HTERT RPE-1 (cell line): ENCODE results near the gene NXT2.
"Not testable (repeated sequence)": the region's sequence is repeated elsewhere in the genome, so short reads cannot be mapped to it uniquely, and the experiment has no call there.

Experiments used
- in situ Hi-C: fragments of 300-500 bp; cut with MboI; formaldehyde crosslinking; loops from 4 replicates; pipeline ENCODE4 v1.14.3; 2020; ENCODE audit warnings: low sequenced_read_pairs

NXT2 gene

GRCh38 chrX:109536439-109537323 lies at the start of gene NXT2:
Gene NXT2, plus strand, starts transcription at chrX:109536844. Its CDS starts 163 bp downstream, at chrX:109537007.
- in situ Hi-C loops: no loop called here

- in situ Hi-C loops: no loop called here
These were observed 49.0 kb upstream of the NXT2 start for GRCh38 chrX:109487640-109488039.

GRCh38 chrX:109489174-109489573 lies 47.5 kb upstream of the NXT2 start:
- in situ Hi-C loops: no loop called here

DNA sequence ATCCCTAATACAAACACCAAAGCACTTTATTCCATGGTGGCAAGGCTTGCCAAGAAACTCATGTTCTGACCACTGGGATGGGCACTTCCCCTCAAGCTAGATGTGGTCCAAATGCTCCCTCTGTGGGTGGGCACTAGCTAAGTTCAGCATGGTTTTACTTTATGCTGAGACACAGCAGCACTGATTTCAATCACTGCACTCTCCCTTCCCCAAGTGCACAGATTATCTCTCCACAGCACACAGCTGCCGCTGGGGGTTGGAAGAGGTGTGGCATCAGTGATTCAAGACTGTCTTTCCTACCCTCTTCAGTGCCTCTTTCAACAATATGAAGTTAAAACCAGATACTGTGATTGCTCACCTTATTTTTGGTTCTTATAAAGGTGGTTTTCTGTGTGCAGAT lies 38.2 kb upstream of the NXT2 start:
- in situ Hi-C loops: no loop called here

GRCh38 chrX:109501176-109501575 lies 35.5 kb upstream of the NXT2 start:
- in situ Hi-C loops: no loop called here

- in situ Hi-C loops: no loop called here
These were observed 27.7 kb upstream of the NXT2 start for GRCh38 chrX:109508915-109509314.

DNA sequence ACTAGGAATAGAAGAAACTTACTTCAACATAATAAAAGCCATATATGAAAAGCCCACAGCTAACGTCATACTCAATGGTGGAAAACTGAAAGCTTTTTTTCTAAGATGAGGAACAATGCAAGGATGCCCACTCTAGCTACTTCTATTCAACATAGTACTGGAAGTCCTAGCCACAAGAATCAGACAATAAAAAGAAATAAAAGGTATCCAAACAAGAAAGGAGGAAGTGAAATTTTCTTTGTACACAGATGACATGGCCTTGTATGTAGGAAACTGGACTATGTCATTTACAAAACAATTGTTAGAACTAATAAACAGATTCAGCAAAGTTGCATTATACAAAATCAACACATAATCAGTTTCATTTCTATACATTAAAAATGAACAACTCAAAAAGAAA lies 25.5 kb upstream of the NXT2 start:
- in situ Hi-C loops: no loop called here

DNA sequence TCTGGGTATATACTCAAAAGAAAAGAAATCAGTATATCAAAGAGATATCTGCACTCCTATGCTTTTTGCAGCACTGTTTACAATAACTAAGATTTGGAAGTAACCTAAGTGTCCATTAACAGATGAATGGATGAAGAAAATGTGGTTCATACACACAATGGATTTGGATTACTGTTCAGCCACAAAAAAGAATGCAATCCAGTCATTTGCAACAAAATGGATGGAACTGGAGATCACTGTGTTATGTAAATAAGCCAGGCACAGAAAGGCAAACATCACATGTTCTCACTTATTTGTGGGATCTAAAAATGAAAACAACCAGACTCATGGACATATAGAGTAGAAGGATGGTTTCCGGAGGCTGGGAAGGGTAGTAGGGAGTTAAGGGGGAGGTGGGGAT lies 17.6 kb upstream of the NXT2 start:
- in situ Hi-C loops: no loop called here

DNA sequence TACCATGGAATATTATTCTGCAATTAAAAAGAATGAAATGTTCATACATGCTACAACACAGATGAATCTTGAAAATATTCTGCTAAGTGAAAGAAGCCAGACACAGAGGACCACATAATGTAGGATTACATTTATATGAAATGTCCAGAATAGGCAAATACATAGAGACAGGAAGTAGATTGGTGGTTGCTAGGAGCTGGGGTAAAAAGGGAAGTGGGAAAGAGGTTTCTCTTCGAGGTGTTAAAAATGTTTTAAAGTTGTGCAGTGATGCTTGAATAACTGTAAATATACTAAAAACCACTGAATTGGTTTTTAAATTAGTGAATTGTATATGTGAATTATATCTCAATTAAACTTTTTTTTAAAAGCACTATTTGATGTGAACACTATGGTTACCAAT lies 3.6 kb upstream of the NXT2 start:
- in situ Hi-C loops: no loop called here

DNA sequence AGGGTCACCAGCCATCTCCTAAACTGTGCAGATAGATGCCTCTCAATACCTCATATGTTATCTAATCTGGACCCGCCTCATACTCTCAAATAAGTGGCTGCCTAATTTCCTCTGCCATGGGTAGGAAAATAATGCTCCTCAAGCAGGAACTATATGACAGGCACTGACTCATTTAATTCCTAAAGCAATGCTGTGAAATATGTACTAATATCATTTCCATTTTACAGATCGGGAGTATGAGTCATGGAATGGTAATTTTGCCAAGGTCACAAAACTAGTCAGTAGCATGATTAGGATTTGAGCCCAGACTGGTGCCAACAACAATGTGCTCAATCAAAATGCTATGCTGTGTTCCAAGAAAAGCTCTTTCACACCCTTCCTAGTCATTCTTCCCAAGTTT lies 3.0 kb upstream of the NXT2 start:
- in situ Hi-C loops: no loop called here

DNA sequence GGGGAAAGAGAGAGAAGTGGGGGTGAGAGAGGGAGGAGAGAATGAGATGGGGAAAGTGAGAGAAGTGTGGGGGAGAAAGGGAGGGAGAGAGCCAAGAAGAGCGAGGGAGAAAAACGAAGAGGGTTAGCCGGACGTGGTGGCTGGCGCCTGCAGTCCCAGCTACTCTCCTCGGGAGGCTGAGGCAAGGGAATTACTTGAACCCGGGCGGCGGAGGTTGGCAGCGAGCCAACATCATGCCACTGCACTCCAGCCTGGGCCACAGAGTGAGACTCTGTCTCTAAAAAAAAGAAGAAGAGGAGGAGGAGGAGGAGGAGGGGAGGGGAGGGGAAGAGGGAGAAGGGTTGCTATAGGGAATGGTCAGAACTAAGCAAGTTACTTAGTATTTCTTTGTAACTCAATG lies 1.7 kb upstream of the NXT2 start:
- in situ Hi-C loops: no loop called here

DNA sequence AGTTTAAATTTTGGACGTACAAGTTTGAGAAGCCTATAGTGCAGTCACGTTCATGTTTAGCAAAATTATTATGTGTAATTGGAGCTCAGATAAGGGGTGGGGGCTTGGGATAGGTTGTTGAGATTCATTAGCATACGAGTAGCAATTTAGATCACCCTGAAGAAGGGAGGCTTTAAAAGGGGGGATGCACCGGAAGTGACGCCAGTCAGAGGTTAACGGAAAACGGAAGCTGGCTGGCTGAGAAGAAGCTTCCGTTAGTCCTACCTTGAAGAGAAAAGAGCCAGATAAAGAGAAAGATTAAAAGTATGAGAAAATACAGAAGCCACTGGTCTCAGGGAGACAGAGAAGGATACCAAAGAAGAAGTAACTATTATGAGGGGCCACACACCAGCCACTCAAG lies 1.1 kb upstream of the NXT2 start:
- in situ Hi-C loops: no loop called here

GRCh38 chrX:109537324-109537665 lies 651 bp downstream of the NXT2 start:
- in situ Hi-C loops: no loop called here

DNA sequence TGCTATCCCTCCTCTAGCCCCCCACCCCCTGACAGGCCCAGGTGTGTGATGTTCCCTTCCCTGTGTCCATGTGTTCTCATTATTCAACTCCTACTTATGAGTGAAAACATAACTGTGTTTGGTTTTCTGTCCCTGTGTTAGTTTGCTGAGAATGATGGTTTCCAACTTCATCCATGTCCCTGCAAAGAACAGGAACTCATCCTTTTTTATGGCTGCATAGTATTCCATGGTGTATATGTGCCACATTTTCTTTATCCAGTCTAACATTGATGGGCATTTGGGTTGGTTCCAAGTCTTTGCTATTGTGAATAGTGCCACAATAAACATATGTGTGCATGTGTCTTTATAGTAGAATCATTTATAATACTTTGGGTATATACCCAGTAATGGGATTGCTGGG lies 2.4 kb downstream of the NXT2 start:
- in situ Hi-C loops: not testable (repeated sequence)

DNA sequence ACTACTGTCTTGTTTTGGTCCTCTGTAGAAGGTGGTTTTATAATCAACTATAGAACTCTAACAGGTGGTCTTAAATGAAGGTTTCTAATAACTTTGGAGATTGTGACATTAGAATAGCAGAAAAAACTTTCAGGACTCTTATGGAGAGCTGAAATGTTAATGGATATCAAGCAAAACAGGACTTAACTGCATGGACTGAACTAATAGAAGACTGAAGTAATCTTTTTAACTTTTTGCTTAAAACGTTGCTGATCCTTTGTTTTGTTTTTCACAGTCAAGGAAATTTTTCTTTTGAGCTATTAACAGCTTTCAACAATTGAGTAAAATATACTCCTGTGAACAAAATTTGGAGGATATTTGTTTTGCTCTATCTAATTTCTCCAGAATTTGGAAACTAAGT lies 17.2 kb downstream of the NXT2 start:
- in situ Hi-C loops: no loop called here

DNA sequence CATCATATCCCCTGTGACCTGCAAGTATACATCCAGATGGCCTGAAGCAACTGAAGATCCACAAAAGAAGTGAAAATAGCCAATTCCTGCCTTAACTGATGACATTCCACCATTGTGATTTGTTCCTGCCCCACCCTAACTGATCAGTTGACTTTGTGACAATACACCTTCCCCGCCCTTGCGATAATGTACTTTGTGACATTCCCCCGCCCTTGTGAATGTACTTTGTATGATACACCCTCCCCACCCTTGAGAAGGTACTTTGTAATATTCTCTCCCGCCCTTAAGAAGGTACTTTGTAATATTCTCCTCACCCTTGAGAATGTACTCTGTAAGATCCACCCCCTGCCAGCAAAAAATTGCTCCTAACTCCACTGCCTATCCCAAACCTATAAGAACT lies 39.4 kb downstream of the NXT2 start:
- in situ Hi-C loops: not testable (repeated sequence)

DNA sequence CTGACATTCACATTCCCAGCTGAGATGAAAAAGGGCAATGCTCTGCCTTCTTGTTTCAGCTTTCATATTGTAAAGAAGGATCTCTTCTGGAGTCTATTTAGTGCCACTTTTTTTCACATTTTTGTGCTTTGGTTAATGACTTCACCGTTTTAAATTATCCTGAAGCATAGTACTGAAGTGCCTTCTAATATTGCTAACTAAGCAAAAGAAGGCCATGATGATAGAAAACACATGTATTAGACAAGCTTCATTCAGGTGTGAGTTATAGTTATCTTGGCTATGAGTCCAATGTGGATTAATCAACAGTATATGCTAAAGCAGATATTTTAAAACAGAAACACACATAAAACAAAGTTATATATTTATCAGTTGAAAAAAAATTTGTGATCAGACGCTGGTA lies 40.4 kb downstream of the NXT2 start:
- in situ Hi-C loops: no loop called here

- in situ Hi-C loops: no loop called here
These were observed 42.3 kb downstream of the NXT2 start for GRCh38 chrX:109578916-109579315.

DNA sequence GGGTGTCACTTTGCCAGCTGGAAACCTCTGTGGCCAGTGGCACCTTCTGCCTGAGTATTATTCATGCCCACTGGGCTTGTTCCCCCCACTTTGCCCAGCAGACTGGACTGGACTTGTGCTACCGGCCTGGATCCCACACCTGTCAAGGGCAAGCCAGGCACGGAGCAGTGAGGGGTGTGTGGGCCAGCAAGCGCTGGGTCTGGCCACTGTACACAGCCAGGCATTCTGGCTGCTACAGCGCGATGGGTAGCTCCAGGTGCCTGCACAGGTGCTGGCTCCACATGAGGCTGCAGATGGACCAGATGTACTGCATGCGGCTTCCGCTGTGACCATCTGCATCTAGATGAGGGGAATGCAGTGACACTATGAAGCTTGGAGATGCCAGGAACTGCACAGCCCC lies 48.8 kb downstream of the NXT2 start:
- in situ Hi-C loops: no loop called here

GRCh38 chrX:109590176-109590575 lies 53.5 kb downstream of the NXT2 start:
- in situ Hi-C loops: no loop called here
